ENCODE results near the gene ZNF280C.

- TF ChIP-seq CTCF (conservative IDR thresholded peaks at IDR 0.05) (no peak), ZFX (IDR thresholded peaks at IDR 0.05) (no peak)
Observed at GRCh38 chrX:130300010-130300282, 31.2 kb upstream of the ZNF280C start.
